ENCODE measurements around the gene MIA2.
"Not testable (repeated sequence)": the region's sequence is repeated elsewhere in the genome, so short reads cannot be mapped to it uniquely, and the experiment has no call there.

The MIA2 gene

DNA sequence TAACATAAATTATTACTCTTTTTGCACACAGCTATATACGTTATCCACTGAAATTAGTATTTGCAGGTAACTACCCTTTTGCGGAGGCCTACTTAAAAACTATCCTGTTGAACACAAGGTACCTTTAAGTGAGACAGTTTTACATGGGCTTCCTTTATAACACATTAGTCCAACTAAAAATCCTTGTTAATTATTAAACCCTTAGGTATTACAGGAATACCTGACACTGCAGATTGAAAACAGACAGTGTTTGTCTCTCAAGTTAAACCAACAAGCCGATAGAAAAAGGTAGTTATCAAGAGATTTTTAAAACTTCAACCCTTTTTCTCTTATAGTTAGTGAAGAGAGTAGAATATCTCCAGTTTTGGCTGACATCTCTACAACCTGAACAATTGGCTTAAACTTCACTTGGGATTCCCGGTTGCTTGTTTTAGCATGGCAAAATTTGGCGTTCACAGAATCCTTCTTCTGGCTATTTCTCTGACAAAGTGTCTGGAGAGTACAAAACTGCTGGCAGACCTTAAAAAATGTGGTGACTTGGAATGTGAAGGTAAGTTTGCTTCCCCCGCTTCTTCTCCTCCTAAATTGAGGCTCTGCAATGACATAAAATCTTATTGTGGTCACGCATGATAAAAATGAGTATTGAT lies at the start of gene MIA2:
Gene MIA2 (plus strand): TSS at position 236 of the 647 bp plus-strand sequence. CDS start 200 bp downstream, at position 436.
- H3K4me3 ChIP-seq (ENCODE audit: low read length) = peak within 1 kb of the TSS; percentile 55
- no peaks in the 10 kb centered on the region for H3K9me3 ChIP-seq (ENCODE audit: control insufficient read depth, low read length)
- H3K9ac ChIP-seq (ENCODE audit: low read length) = peak within 1 kb of the TSS; percentile 53
- H3K4me1 ChIP-seq (ENCODE audit: control insufficient read depth, insufficient read depth, low read length) = peaks cover 16% of the 10 kb centered on the region
- no peak for DNase-seq (ENCODE audit: low read depth)
- H3K36me3 ChIP-seq (ENCODE audit: control insufficient read depth, insufficient read depth, low read length, severe bottlenecking) = no peaks in the 10 kb centered on the region
- H3K27me3 ChIP-seq (replicated peaks; ENCODE audit: control insufficient read depth, insufficient read depth, low read length) = no peaks in the 10 kb centered on the region

DNA sequence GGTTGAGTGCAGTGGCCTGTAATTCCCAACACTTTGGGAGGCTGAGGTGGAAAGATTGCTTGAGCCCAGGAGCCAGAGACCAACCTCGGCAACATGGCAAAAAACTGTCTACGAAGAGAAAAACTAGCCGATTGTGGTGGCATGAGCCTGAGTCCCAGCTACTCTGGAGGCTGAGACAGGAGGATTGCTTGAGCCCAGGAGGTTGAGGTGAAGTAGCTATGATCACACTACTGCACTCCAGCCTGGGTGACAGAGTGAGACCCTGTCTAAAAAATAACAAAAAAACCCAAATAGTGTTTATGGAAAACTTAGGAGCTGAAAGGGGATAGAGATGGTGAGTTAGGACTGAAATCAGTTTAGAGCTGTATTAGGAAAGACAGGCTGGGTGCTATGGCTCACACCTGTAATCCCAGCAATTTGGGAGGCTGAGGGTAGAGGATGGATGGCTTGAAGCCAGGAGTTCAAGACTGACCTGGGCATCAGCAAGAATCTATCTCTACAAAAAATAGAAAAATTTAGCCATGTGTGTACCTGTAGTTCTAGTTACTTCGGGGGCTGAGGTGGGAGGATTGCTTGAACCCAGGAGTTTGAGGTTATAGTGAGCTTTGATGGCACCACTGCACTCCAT lies 49.0 kb upstream of the MIA2 start:
- H3K36me3 ChIP-seq (ENCODE audit: control insufficient read depth, insufficient read depth, low read length, severe bottlenecking) = peaks cover 58% of the 10 kb centered on the region
- no peaks in the 10 kb centered on the region for H3K9me3 ChIP-seq (ENCODE audit: control insufficient read depth, low read length)
- no peak for DNase-seq (ENCODE audit: low read depth)
- no peak overlapping the region for H3K9ac ChIP-seq (ENCODE audit: low read length)
- H3K4me1 ChIP-seq (ENCODE audit: control insufficient read depth, insufficient read depth, low read length) = peaks cover 6% of the 10 kb centered on the region
- no peak overlapping the region for H3K4me3 ChIP-seq (ENCODE audit: low read length)
- no peaks in the 10 kb centered on the region for H3K27me3 ChIP-seq (replicated peaks; ENCODE audit: control insufficient read depth, insufficient read depth, low read length)

GRCh38 chr14:39185256-39186049 lies 48.3 kb upstream of the MIA2 start:
- Histone ChIP-seq H3K4me1 (ENCODE audit: control insufficient read depth, insufficient read depth, low read length) (peaks cover 6% of the 10 kb centered on the region), H3K9ac (ENCODE audit: low read length) (no peak overlapping the region), H3K36me3 (ENCODE audit: control insufficient read depth, insufficient read depth, low read length, severe bottlenecking) (peaks cover 51% of the 10 kb centered on the region), H3K27me3 (replicated peaks; ENCODE audit: control insufficient read depth, insufficient read depth, low read length) (no peaks in the 10 kb centered on the region), H3K4me3 (ENCODE audit: low read length) (no peak overlapping the region), H3K9me3 (ENCODE audit: control insufficient read depth, low read length) (no peaks in the 10 kb centered on the region)
- DNase-seq (ENCODE audit: low read depth) = no peak

GRCh38 chr14:39186941-39187525 lies 46.7 kb upstream of the MIA2 start:
- Histone ChIP-seq H3K36me3 (ENCODE audit: control insufficient read depth, insufficient read depth, low read length, severe bottlenecking) (peaks cover 35% of the 10 kb centered on the region), H3K9me3 (ENCODE audit: control insufficient read depth, low read length) (no peaks in the 10 kb centered on the region), H3K4me1 (ENCODE audit: control insufficient read depth, insufficient read depth, low read length) (no peaks in the 10 kb centered on the region), H3K27me3 (replicated peaks; ENCODE audit: control insufficient read depth, insufficient read depth, low read length) (no peaks in the 10 kb centered on the region), H3K4me3 (ENCODE audit: low read length) (no peak overlapping the region), H3K9ac (ENCODE audit: low read length) (no peak overlapping the region)
- no peak for DNase-seq (ENCODE audit: low read depth)

GRCh38 chr14:39203659-39204606 lies 29.8 kb upstream of the MIA2 start:
- H3K9me3 ChIP-seq (ENCODE audit: control insufficient read depth, low read length) = no peaks in the 10 kb centered on the region
- peaks cover 3% of the 10 kb centered on the region for H3K4me1 ChIP-seq (ENCODE audit: control insufficient read depth, insufficient read depth, low read length)
- no peak overlapping the region for H3K4me3 ChIP-seq (ENCODE audit: low read length)
- no peak overlapping the region for H3K9ac ChIP-seq (ENCODE audit: low read length)
- H3K27me3 ChIP-seq (replicated peaks; ENCODE audit: control insufficient read depth, insufficient read depth, low read length) = no peaks in the 10 kb centered on the region
- no peaks in the 10 kb centered on the region for H3K36me3 ChIP-seq (ENCODE audit: control insufficient read depth, insufficient read depth, low read length, severe bottlenecking)
- DNase-seq (ENCODE audit: low read depth) = no peak

DNA sequence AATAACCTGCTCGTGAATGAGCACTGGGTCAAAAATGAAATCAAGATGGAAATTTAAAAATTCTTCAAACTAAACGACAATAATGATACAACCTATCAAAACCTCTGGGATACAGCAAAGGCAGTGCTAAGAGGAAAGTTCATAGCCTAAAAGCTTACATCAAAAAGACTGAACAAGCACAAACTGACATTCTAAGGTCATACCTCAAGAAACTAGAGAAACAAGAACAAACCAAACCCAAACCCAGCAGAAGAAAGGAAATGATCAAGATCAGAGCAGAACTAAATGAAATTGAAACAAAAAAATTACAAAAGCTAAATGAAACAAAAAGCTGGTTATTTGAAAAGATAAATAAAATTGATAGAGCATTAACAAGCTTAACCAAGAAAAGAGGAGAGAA lies 26.3 kb upstream of the MIA2 start:
- H3K4me1 ChIP-seq (ENCODE audit: control insufficient read depth, insufficient read depth, low read length); DNase-seq (ENCODE audit: low read depth); H3K27me3 ChIP-seq (replicated peaks; ENCODE audit: control insufficient read depth, insufficient read depth, low read length); H3K9ac ChIP-seq (ENCODE audit: low read length); H3K4me3 ChIP-seq (ENCODE audit: low read length); H3K9me3 ChIP-seq (ENCODE audit: control insufficient read depth, low read length); H3K36me3 ChIP-seq (ENCODE audit: control insufficient read depth, insufficient read depth, low read length, severe bottlenecking): not testable (repeated sequence)

GRCh38 chr14:39211109-39211741 lies 22.5 kb upstream of the MIA2 start:
- H3K27me3 ChIP-seq (replicated peaks; ENCODE audit: control insufficient read depth, insufficient read depth, low read length) = no peaks in the 10 kb centered on the region
- no peak overlapping the region for H3K9ac ChIP-seq (ENCODE audit: low read length)
- H3K9me3 ChIP-seq (ENCODE audit: control insufficient read depth, low read length) = no peaks in the 10 kb centered on the region
- H3K4me3 ChIP-seq (ENCODE audit: low read length) = no peak overlapping the region
- H3K36me3 ChIP-seq (ENCODE audit: control insufficient read depth, insufficient read depth, low read length, severe bottlenecking) = no peaks in the 10 kb centered on the region
- DNase-seq (ENCODE audit: low read depth) = no peak
- H3K4me1 ChIP-seq (ENCODE audit: control insufficient read depth, insufficient read depth, low read length) = no peaks in the 10 kb centered on the region

DNA sequence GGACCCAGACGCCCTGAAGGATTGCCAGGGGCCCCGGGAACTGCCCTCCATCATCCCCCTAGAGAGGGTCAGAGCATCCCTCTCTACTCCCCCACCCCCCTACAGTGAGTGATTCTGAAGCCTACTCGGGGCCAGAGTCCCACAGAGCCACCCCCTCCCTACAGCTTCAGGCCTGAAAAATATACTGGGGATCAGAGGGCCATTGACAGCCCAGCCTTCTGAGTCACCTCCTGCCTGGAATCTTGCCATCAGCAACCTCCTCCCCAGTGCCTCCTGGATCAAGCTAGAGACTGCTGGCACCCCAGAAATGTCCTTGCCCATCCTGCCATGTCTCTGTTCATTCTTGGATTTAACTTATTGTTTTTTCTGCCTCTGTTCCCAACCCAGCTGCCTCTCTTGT lies 21.7 kb upstream of the MIA2 start:
- H3K27me3 ChIP-seq (replicated peaks; ENCODE audit: control insufficient read depth, insufficient read depth, low read length) = no peaks in the 10 kb centered on the region
- no peak for DNase-seq (ENCODE audit: low read depth)
- H3K9ac ChIP-seq (ENCODE audit: low read length) = no peak overlapping the region
- no peak overlapping the region for H3K4me3 ChIP-seq (ENCODE audit: low read length)
- no peaks in the 10 kb centered on the region for H3K36me3 ChIP-seq (ENCODE audit: control insufficient read depth, insufficient read depth, low read length, severe bottlenecking)
- H3K9me3 ChIP-seq (ENCODE audit: control insufficient read depth, low read length) = no peaks in the 10 kb centered on the region
- no peaks in the 10 kb centered on the region for H3K4me1 ChIP-seq (ENCODE audit: control insufficient read depth, insufficient read depth, low read length)

- Histone ChIP-seq H3K4me3 (ENCODE audit: low read length) (no peak overlapping the region), H3K4me1 (ENCODE audit: control insufficient read depth, insufficient read depth, low read length) (peaks cover 4% of the 10 kb centered on the region), H3K27me3 (replicated peaks; ENCODE audit: control insufficient read depth, insufficient read depth, low read length) (no peaks in the 10 kb centered on the region), H3K9ac (ENCODE audit: low read length) (no peak overlapping the region), H3K9me3 (ENCODE audit: control insufficient read depth, low read length) (no peaks in the 10 kb centered on the region), H3K36me3 (ENCODE audit: control insufficient read depth, insufficient read depth, low read length, severe bottlenecking) (no peaks in the 10 kb centered on the region)
- DNase-seq (ENCODE audit: low read depth) = no peak
These were observed 21.0 kb upstream of the MIA2 start for GRCh38 chr14:39212693-39213092.

DNA sequence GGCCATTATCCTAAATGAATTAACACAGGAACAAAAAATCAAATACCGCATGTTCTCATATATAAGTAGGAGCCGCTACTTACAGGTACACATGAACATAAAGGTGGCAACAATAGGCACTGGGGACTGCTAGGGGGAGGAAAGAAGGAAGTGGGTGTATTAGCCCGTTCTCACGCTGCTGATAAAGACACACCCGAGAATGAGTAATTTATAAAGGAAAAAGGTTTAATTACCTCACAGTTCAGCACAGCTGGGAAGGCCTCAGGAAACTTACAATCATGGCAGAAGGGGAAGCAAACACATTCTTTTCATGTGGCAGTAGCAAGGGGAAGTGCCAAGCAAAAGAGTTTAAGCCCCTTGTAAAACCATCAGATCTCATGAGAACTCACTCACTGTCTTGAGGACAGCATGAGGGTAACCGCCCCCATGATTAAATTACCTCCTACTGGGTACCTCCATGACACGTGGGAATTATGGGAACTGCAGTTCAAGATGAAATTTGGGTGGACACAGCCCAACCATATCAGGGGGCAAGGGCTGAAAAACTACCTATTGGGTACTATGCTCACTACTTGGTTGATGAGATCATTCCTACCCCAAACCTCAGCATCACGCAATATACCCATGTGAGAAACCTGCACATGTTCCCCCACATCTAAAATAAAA lies 16.4 kb upstream of the MIA2 start:
- H3K9me3 ChIP-seq (ENCODE audit: control insufficient read depth, low read length) = no peaks in the 10 kb centered on the region
- no peak overlapping the region for H3K9ac ChIP-seq (ENCODE audit: low read length)
- H3K27me3 ChIP-seq (replicated peaks; ENCODE audit: control insufficient read depth, insufficient read depth, low read length) = no peaks in the 10 kb centered on the region
- no peaks in the 10 kb centered on the region for H3K36me3 ChIP-seq (ENCODE audit: control insufficient read depth, insufficient read depth, low read length, severe bottlenecking)
- no peak for DNase-seq (ENCODE audit: low read depth)
- no peak overlapping the region for H3K4me3 ChIP-seq (ENCODE audit: low read length)
- peaks cover 12% of the 10 kb centered on the region for H3K4me1 ChIP-seq (ENCODE audit: control insufficient read depth, insufficient read depth, low read length)

Measured in adipocyte (in vitro differentiated cells).